GM12891 (cell line): ENCODE results near the gene IMMP2L.

ENCODE experiments used
- DNase-seq: peaks from one replicate; pipeline ENCODE4 v3.0.0; 2011; ENCODE audit warnings: low spot score; ENCODE audit not compliant: insufficient read length
- FAIRE-seq: peaks from 2 replicates; lab custom pipeline; 2011; peaks lifted over from hg19 to GRCh38; lab: Jason Lieb, UNC
- PAX5 ChIP-seq: IDR thresholded peaks from 2 replicates; pipeline ENCODE4 v1.6.1; 2011; ENCODE audit warnings: low read length, moderate library complexity, mild to moderate bottlenecking; ENCODE audit not compliant: insufficient read depth, severe bottlenecking
- POLR2A ChIP-seq: IDR thresholded peaks from 2 replicates; pipeline ENCODE4 v1.6.1; 2011; ENCODE audit warnings: low read depth, low read length, control low read depth
- POLR2AphosphoS5 ChIP-seq: IDR thresholded peaks from 2 replicates; pipeline ENCODE4 v1.6.1; 2011; ENCODE audit warnings: low read depth, low read length, control low read depth
- POU2F2 ChIP-seq: IDR thresholded peaks from 2 replicates; pipeline ENCODE4 v1.6.1; 2011; ENCODE audit warnings: low read depth, mild to moderate bottlenecking, control low read depth, low read length, moderate library complexity
- SPI1 ChIP-seq: IDR thresholded peaks from 2 replicates; pipeline ENCODE4 v1.6.1; 2011; ENCODE audit warnings: low read depth, low read length, control low read depth
- TAF1 ChIP-seq: IDR thresholded peaks from 2 replicates; pipeline ENCODE4 v1.6.1; 2011; ENCODE audit warnings: low read depth, low read length, control low read depth

Gene IMMP2L

GRCh38 chr7:111190804-111191203, 371.5 kb downstream of the IMMP2L start:
- no peak for FAIRE-seq
- no peak for DNase-seq
- TF ChIP-seq POLR2A, result no peak
- no peak for TF ChIP-seq TAF1
- TF ChIP-seq SPI1, result no peak
- no peak for TF ChIP-seq POLR2AphosphoS5
- no peak for TF ChIP-seq POU2F2
- TF ChIP-seq PAX5, result no peak

GRCh38 chr7:111184987-111185386, 377.3 kb downstream of the IMMP2L start:
- no peak for TF ChIP-seq SPI1
- TF ChIP-seq POLR2A, result no peak
- no peak for TF ChIP-seq POU2F2
- TF ChIP-seq PAX5, result no peak
- TF ChIP-seq POLR2AphosphoS5, result no peak
- no peak for TF ChIP-seq TAF1
- no peak for DNase-seq

GRCh38 chr7:111183321-111183720, 379.0 kb downstream of the IMMP2L start:
- FAIRE-seq (no peak), DNase-seq (no peak)
- no peak for TF ChIP-seq POU2F2
- no peak for TF ChIP-seq PAX5
- TF ChIP-seq TAF1, result no peak

More at GRCh38 chr7:111184987-111185386, 377.3 kb downstream of the IMMP2L start:
- no peak for FAIRE-seq

GRCh38 chr7:111180338-111180737, 382.0 kb downstream of the IMMP2L start:
- FAIRE-seq (peak; percentile 60), DNase-seq (no peak)
- TF ChIP-seq TAF1 (no peak), POLR2A (no peak), POU2F2 (no peak), PAX5 (no peak), POLR2AphosphoS5 (no peak), SPI1 (no peak)

- no peak for FAIRE-seq
- DNase-seq, result no peak
Observed at GRCh38 chr7:111175908-111176441, 386.3 kb downstream of the IMMP2L start.

GRCh38 chr7:111174510-111174909, 387.8 kb downstream of the IMMP2L start:
- no peak for FAIRE-seq
- TF ChIP-seq PAX5 (no peak), POU2F2 (no peak), TAF1 (no peak), SPI1 (no peak), POLR2A (no peak), POLR2AphosphoS5 (no peak)

More at GRCh38 chr7:111175908-111176441, 386.3 kb downstream of the IMMP2L start:
- no peak for TF ChIP-seq SPI1
- TF ChIP-seq POLR2AphosphoS5, result no peak
- no peak for TF ChIP-seq POU2F2
- TF ChIP-seq TAF1, result no peak
- no peak for TF ChIP-seq PAX5
- no peak for TF ChIP-seq POLR2A

GRCh38 chr7:111173990-111174389, 388.3 kb downstream of the IMMP2L start:
- DNase-seq, result no peak
- FAIRE-seq, result no peak
- TF ChIP-seq POLR2AphosphoS5, result no peak
- no peak for TF ChIP-seq TAF1
- TF ChIP-seq PAX5, result no peak
- no peak for TF ChIP-seq POU2F2
- TF ChIP-seq SPI1, result no peak
- TF ChIP-seq POLR2A, result no peak

More at GRCh38 chr7:111174510-111174909, 387.8 kb downstream of the IMMP2L start:
- DNase-seq, result no peak

- TF ChIP-seq POLR2A (no peak), POLR2AphosphoS5 (no peak), SPI1 (no peak), PAX5 (no peak), POU2F2 (no peak), TAF1 (no peak)
- no peak for DNase-seq
Observed at GRCh38 chr7:111173528-111173927, 388.8 kb downstream of the IMMP2L start.

GRCh38 chr7:111172564-111173257, 389.6 kb downstream of the IMMP2L start:
- no peak for DNase-seq
- TF ChIP-seq POLR2AphosphoS5 (no peak), TAF1 (no peak), POLR2A (no peak), PAX5 (no peak), SPI1 (no peak), POU2F2 (no peak)
- FAIRE-seq, result no peak

More at GRCh38 chr7:111173528-111173927, 388.8 kb downstream of the IMMP2L start:
- FAIRE-seq, result no peak
